Bronchial epithelial cell (primary cell): ENCODE measurements around the gene ART4. TPM values are rescaled to one million over a fixed set of nuclear protein-coding genes. Genes with fewer than 3 reads are reported as not detected.
A peak's percentile ranks its signal among the peaks of the same experiment; 100 is the strongest.

Experiments used
- DNase-seq: peaks from one replicate; pipeline ENCODE4 v3.0.0-alpha.2; 2010; ENCODE audit warnings: low read depth
- FAIRE-seq: peaks from 2 replicates; lab custom pipeline; 2011; peaks lifted over from hg19 to GRCh38; lab: Jason Lieb, UNC
- H3K27me3 ChIP-seq: 2 replicates; pipeline ENCODE4 v1.5.1; 2011; ENCODE audit warnings: low read length; ENCODE audit not compliant: control insufficient read depth, insufficient read depth
- H3K36me3 ChIP-seq: 2 replicates; pipeline ENCODE4 v1.5.1; 2011; ENCODE audit warnings: low read length; ENCODE audit not compliant: control insufficient read depth, insufficient read depth
- H3K4me3 ChIP-seq: 2 replicates; pipeline ENCODE4 v1.5.1; 2011; ENCODE audit warnings: mild to moderate bottlenecking, low read depth, low read length, control low read depth
- total RNA-seq: library from RNA; depleted of rRNA; stranded (reverse); fragments of >200 nt; gene quantifications from 2 replicates; pipeline ENCODE4 v1.2.1, GENCODE V29; 2014
- TF ChIP-seq, protein P1 (sequence below): IDR thresholded peaks from 2 replicates; pipeline ENCODE4 v1.5.1; 2011; ENCODE audit warnings: mild to moderate bottlenecking, moderate library complexity, low read length, control low read depth, inconsistent platforms; ENCODE audit not compliant: insufficient read depth, severe bottlenecking

The ART4 gene
- total RNA-seq, 1 donor from 2014 or later: not detected

DNA sequence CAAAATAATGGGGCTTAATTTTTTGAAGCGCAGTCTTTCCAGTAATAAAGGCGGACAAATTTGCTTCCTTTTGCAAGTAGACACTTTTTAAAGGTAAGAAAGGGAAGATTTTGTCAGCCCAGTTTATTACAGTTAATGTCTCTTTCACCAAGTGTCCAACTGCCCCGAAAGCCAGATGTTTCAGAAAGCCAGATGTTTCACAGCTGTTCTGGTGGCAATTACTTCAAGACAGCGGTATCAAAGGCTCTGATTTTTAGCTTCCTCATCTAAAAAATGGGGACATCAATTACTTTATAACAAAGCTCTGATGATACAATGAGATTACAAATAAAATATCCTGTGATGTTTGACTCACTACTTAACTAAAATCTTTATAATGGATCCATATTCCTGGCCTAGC, 41.1 kb downstream of the ART4 start:
- no peak for FAIRE-seq
- Histone ChIP-seq H3K27me3 (no peaks in the 10 kb centered on the region), H3K36me3 (peaks cover 2% of the 10 kb centered on the region), H3K4me3 (peak overlapping the region; percentile 80)
- TF ChIP-seq, protein P1, sequence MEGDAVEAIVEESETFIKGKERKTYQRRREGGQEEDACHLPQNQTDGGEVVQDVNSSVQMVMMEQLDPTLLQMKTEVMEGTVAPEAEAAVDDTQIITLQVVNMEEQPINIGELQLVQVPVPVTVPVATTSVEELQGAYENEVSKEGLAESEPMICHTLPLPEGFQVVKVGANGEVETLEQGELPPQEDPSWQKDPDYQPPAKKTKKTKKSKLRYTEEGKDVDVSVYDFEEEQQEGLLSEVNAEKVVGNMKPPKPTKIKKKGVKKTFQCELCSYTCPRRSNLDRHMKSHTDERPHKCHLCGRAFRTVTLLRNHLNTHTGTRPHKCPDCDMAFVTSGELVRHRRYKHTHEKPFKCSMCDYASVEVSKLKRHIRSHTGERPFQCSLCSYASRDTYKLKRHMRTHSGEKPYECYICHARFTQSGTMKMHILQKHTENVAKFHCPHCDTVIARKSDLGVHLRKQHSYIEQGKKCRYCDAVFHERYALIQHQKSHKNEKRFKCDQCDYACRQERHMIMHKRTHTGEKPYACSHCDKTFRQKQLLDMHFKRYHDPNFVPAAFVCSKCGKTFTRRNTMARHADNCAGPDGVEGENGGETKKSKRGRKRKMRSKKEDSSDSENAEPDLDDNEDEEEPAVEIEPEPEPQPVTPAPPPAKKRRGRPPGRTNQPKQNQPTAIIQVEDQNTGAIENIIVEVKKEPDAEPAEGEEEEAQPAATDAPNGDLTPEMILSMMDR: no peak
- DNase-seq: no peak

DNA sequence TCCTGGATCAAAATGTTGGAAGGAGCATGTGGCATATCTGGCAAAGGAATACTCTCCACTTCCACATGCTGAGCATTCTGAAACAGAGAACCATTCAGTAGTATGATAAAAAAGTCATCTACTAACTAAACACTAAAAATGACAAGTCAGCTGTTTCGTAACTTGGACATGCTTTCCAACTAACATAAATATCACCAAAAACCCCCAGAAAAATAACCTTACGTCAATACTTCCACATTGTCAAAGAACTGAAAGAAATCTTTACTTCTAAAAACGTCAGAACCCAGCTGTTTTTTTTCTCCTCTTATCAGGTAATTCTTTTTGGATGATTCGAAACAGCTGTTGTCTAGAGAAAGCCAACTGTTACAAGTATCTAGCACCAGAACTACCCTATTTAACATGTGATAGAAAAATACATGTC, 48.3 kb downstream of the ART4 start:
- Histone ChIP-seq H3K4me3 (no peak overlapping the region), H3K27me3 (no peaks in the 10 kb centered on the region), H3K36me3 (peaks cover 3% of the 10 kb centered on the region)
- TF ChIP-seq, protein P1: no peak
- DNase-seq (no peak), FAIRE-seq (no peak)

DNA sequence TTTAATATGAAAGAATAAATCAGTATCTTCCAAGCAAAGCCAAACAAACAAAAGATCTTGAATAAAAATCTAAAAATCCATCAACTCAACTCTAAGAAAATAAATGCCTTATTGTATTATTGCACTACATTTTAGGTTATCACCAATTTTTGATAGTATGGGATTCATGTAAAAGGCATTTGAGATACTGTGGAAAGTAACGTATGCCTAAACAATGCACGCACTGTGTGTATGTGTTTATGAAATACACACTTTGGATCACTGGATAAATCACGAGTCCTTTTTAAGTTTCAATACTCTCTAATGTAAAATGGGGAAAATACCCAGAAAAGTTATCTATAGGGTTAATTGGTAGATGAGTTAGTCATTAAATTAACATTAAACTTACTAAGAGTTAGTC, 57.8 kb downstream of the ART4 start:
- DNase-seq: no peak
- no peak for FAIRE-seq
- peaks cover 7% of the 10 kb centered on the region for H3K36me3 ChIP-seq

DNA sequence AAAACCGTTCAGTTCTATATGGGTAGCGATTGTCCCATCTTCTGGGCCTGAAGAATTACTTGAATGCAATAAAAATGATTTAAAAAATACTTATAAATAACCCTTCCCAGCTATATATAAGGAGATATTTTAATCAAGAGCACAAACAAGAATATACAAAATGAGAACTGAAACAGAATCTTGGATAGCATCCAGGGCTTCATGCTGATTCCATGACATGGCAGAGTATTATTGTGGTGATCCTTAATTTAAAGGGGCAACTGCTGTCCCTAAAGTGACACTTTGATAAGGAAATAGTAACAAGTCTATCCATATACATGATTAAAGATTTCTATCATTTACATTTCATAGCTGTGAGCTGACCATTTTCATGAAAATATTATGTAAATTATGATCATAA, 58.9 kb downstream of the ART4 start:
- DNase-seq (no peak), FAIRE-seq (no peak)
- Histone ChIP-seq H3K4me3 (no peak overlapping the region), H3K27me3 (no peaks in the 10 kb centered on the region), H3K36me3 (peaks cover 5% of the 10 kb centered on the region)
- TF ChIP-seq, protein P1: no peak

More for the DNA sequence above, 57.8 kb downstream of the ART4 start:
- Histone ChIP-seq H3K4me3 (no peak overlapping the region), H3K27me3 (no peaks in the 10 kb centered on the region)
- TF ChIP-seq, protein P1: no peak

DNA sequence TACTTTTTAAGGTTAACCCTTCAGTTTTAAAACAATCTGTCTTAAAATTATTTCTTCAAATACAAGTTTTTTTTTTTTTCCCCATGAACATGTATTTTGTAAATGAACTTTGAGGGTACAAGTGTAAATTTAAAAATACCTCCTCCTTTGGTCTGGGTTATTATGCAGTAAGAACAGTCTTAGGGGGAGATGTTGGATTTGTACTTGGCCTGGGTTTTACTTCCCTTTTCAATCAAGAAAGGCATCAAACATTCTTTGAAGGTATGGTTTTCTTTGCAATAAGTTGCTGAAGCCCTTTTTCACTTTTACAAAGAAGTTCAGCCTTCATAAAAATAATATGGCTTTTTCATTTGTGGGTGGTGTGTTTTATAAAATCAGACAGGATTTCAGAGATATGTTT, 60.6 kb downstream of the ART4 start:
- no peak overlapping the region for H3K4me3 ChIP-seq
- FAIRE-seq: no peak
- H3K36me3 ChIP-seq: peaks cover 2% of the 10 kb centered on the region
- TF ChIP-seq, protein P1: no peak
- no peak for DNase-seq
- no peaks in the 10 kb centered on the region for H3K27me3 ChIP-seq

DNA sequence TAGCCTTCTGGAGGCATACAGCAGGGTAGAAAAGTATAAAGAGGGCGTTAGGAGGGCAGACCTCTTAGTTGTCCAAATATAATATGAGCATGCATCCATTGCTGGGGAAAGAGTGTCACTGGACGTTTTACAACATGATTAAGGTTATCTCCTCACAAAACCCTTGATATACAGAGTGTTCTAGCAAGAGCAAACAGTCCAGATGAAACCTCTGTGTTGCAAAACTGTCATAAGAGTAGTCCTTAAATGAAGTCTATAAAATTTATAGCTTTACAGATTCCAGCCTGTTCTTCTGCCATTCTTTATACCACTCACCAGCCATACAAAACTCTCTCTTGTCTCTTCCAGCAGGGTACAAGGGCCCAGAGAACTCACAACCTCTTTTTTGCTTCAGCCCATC, 61.8 kb downstream of the ART4 start:
- Histone ChIP-seq H3K27me3 (no peaks in the 10 kb centered on the region), H3K36me3 (no peaks in the 10 kb centered on the region), H3K4me3 (no peak overlapping the region)
- DNase-seq (no peak), FAIRE-seq (no peak)
- TF ChIP-seq, protein P1: no peak
